GM19372 (cell line): Measurements from ENCODE around the gene VWA5B1.
"Not testable (repeated sequence)": the region's sequence is repeated elsewhere in the genome, so short reads cannot be mapped to it uniquely, and the experiment has no call there.

Experiments used
- ATAC-seq: cut with Tn5 transposase; IDR thresholded peaks from one replicate; pipeline ENCODE4 v1.9.1; 2021; ENCODE audit warnings: mild to moderate bottlenecking, low read depth, moderate library complexity; ENCODE audit not compliant: unreplicated experiment

Gene VWA5B1

GRCh38 chr1:20290624-20291597 is at the start of gene VWA5B1:
TSS of gene VWA5B1 (plus strand) at chr1:20290875. CDS start at chr1:20310602, 19,727 bp downstream.
- no peak for ATAC-seq

GRCh38 chr1:20242890-20243479 is 47.7 kb upstream of the VWA5B1 start:
- no peak for ATAC-seq

DNA sequence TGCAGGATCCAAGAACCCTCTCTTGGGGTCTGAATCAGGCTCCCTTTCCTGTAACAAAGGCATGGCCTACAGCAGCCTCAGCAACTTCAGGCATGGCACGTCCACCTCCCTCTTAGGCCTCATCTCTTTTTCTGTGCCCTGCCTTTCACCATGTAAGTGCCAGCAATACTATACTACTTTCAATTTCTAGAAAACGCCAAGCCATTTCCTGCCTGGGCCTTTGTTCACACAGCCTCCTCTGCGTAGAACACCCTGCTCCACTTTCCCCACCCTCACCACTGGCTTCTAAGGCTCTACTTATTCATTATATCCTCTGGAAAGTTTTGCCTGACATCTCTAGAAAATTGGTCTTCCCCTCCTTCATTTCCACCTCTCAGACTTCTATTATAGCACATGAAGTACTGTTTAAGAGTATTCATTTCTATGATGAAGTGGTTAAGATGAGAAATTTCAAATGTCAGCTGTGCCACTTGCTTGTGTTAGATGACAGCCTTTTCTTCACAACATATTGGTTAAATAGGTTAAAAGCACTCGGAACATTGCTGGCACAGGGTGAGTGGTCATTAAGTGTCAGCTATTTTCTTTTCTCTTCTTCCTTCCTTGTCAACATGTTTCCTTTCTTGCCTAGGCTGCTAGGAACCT is 41.6 kb upstream of the VWA5B1 start:
- no peak for ATAC-seq

GRCh38 chr1:20250340-20250989 is 40.2 kb upstream of the VWA5B1 start:
- no peak for ATAC-seq

GRCh38 chr1:20252587-20252986 is 38.1 kb upstream of the VWA5B1 start:
- no peak for ATAC-seq

- ATAC-seq, result no peak
Observed at GRCh38 chr1:20255666-20256065, 35.0 kb upstream of the VWA5B1 start.

DNA sequence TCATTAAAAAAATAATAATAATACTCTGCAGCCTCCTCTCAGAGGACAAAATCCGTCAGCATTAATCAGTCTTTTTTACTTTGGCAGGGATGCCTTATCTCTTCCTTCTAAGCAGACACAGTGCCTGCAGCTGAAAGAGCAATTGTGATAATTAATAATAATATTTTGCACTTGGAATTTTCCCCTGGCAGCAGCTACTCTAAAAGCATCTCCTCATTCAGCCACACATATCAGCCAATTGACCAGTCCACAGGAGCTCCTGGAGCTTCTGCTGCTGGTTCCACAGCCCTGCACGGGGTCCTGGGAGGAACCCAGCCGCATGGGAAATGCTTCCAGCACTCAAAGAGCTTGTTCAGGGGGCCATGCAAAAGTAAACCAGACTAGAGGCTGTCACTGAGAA is 31.0 kb upstream of the VWA5B1 start:
- ATAC-seq, result no peak

DNA sequence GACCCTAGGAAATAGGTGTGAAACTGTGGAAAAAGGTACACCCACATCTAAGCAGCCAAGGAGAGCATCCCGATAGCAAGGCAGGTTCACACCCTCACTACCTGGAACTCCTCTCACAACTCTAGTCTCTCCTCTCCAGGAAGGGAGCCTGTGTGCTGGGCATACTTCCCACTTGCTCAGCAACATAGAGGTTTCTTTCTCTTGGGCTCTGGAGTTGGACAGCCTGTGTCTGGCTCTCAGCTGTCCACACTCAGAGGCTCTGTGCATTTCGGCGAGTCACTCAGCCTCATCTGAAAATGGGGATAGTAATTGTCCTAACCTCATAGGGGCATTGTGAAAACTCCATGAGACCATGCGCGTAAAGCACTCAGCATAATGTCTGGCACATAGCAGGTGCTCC is 29.6 kb upstream of the VWA5B1 start:
- ATAC-seq, result no peak

GRCh38 chr1:20262810-20263534 is 27.7 kb upstream of the VWA5B1 start:
- ATAC-seq, result no peak

DNA sequence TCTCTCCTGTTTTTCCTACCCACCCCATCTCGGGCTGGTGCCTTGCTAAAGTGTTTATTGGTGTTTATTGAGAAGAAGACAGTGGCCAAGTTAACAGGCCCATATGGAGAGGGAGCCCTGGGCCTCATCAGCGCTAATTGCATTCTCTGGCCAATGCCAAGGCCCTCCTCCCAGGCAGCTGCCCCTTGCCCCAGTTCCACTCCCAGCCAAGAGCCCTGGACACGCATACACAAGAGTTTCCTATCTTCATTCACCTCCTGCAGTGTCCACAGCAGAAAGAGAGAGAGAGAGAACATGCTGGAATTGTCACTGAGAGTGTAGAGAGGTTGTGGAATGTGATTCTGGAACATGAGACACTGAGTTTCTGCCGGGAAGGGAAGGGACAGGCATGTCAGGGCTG is 25.4 kb upstream of the VWA5B1 start:
- no peak for ATAC-seq

DNA sequence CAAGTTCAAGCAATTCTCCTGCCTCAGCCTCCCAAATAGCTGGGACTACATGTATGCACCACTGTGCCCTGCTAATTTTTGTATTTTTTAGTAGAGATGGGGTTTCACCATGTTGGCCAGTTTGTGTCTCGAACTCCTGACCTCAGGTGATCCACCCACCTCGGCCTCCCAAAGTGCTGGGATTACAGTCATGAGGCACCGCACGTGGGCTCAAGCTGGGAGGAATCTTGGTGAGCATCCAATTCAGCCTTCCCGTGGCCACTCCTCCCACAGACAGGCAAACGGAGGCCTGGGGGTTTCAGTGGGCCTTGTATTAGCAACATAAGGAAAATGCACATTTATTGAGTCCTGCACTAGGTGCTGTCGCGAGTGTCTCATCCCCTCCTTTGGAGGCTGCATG is 24.5 kb upstream of the VWA5B1 start:
- no peak for ATAC-seq

DNA sequence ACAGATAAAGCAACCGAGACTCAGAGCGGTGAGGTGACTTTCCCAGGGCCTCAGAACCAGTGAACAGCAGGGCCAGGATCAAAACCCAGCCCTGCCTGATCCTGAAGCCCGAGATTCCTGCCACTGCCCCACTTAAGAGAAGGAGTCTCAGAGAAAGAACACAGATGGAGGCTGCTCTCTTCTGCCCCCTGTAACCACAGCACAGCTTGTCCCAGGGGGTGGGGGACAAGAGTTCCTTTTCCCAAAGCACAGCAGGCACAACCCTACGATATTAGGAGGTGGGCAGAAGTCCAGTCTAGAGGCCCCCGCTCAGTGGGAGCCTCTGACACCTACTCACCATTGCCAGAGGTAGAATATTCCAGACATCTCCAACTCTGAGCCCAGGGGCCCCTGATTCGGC is 24.0 kb upstream of the VWA5B1 start:
- ATAC-seq, result no peak

DNA sequence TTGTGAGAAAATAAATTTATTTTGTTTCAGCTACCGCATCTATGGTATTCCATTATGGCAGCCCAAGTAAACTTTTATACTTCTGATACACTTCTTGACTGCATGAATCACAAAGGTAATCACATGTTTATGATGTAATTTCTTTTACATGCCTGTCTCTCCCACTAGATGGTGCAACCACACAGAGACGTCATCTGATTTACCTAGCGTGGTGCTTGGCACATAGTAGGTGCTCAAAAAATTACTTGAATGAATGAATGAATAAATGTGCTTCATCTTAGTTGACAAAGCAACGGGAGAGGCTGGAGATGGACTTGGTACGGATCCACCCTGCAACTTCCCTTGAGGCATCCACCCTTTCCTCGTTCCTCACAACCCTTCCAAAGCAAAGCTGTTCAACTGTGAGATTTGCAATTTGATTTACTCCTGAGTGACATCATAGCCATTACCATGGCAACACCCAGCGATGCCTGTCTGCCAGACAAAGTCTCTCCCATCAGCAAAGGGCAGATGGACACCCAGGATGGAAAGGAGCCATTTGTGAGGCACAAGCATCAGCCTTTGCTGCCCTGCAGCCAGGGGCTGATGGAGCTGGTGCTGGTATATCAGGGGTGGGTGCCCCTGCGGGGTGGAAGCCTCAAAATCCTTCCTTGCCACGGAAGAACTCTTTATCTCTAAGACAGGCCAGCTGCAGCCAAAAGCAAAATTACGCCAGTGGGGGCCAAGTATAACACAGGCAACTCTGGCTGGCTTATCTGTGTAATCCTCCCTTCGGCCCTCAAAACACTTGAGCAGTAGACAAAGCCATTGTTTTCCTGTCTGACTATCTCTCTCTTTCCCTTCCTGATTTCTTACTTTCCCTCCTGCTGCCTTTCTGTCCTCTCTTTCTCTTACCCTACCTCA is 18.9 kb upstream of the VWA5B1 start:
- ATAC-seq, result no peak

DNA sequence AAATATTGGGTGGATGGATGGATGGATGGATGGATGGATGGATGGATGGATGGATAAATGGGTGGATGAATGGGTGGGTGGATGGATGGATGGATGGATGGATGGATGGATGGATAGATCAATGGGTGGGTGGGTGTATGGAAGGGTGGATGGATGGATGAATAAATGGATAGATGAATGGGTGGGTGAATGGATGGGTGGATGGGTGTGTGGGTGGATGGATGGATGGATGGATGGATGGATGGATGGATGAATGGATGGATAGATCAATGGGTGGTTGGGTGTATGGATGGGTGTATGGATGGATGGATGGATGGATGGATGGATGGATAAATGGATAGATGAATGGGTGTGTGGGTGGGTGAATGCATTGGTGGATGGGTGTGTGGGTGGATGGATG is 17.0 kb upstream of the VWA5B1 start:
- ATAC-seq, result not testable (repeated sequence)

GRCh38 chr1:20275319-20275925 is 15.3 kb upstream of the VWA5B1 start:
- no peak for ATAC-seq

DNA sequence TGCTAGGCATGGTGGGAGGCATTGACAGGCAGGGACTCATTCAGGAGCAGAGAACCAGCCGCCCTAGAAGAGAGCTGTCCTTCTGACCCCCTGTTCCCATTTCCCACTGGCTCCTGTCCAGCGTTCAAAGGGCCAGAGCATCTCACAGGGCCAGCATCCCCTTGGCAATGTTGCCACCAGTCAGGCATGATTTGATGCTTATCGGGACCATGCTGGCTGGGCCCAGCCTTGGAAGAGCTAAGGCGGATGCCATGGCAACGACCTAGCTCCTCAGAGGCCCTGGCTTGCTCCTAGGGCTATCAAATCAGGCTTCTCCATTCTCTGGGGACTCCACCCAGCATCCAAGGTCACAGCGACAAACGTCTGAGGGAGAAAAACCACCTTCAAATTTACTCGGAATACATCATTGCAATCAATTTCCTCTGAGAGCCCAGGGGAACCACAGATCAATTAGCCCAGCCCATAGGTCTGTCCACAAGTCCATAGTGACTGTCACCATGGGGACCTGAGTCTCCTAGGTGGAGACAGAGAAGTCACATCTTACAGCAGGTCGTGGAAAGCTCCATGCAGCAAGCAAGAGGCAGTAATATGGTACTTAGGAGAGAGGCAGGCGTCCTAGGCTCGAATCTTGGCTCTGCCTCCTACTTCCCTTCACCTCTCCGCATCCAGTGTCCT is 14.1 kb upstream of the VWA5B1 start:
- no peak for ATAC-seq

GRCh38 chr1:20278692-20279130 is 12.0 kb upstream of the VWA5B1 start:
- ATAC-seq, result no peak

GRCh38 chr1:20279509-20279908 is 11.2 kb upstream of the VWA5B1 start:
- no peak for ATAC-seq
